ENCODE data around the gene HSPA1A.

DNA sequence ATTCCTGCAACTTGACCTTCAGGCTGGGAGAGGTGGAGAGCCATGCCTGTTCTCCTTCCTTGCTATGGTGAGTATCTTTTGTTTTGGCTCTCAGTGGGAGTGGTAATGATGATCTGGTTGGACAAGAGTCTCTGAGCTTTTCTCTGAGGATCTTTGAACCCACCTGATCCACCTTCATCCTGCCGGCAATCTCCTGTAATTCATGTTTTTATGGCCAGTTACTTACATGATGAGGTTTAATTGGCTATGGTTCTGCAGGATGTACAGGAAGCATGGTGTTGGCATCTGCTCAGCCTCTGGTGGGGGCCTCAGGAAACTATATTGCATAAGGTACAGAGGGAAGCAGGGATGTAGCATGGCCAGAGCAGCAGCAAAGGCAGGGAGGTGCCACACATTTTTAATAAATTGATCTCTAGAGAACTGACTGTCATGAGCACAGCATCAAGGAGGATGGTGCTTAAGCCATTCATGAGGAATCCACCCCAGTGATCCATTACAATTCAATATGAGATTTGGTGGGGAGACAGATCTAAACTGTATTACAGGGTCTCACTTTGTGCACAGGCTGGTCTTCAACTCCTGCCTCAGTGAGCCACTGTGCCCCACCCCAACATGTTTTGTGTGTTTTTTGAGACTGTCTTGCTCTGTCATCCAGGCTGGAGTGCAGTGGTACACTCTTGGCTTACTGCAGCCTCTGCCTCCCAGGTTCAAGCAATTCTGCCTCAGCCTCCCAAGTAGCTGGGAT, 22.2 kb downstream of the HSPA1A start:
- TF ChIP-seq, protein P1, sequence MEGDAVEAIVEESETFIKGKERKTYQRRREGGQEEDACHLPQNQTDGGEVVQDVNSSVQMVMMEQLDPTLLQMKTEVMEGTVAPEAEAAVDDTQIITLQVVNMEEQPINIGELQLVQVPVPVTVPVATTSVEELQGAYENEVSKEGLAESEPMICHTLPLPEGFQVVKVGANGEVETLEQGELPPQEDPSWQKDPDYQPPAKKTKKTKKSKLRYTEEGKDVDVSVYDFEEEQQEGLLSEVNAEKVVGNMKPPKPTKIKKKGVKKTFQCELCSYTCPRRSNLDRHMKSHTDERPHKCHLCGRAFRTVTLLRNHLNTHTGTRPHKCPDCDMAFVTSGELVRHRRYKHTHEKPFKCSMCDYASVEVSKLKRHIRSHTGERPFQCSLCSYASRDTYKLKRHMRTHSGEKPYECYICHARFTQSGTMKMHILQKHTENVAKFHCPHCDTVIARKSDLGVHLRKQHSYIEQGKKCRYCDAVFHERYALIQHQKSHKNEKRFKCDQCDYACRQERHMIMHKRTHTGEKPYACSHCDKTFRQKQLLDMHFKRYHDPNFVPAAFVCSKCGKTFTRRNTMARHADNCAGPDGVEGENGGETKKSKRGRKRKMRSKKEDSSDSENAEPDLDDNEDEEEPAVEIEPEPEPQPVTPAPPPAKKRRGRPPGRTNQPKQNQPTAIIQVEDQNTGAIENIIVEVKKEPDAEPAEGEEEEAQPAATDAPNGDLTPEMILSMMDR (IDR thresholded peaks at IDR 0.05; ENCODE audit: low read depth, low read length, poor library complexity, severe bottlenecking), result no peak
- no peak for TF ChIP-seq EZH2phosphoT487 (IDR thresholded peaks at IDR 0.05; ENCODE audit: borderline replicate concordance, low read length)

Measured in DOHH2 (cell line).